Adrenal gland (tissue), 12 donors: Measurements from ENCODE around the gene APOL2. TPM values are rescaled to one million over a fixed set of nuclear protein-coding genes. Genes with fewer than 3 reads are reported as not detected.
A peak's percentile ranks its signal among the peaks of the same experiment; 100 is the strongest.
"Not testable (repeated sequence)": the region's sequence is repeated elsewhere in the genome, so short reads cannot be mapped to it uniquely, and the experiment has no call there.

Source experiments
- DNase-seq, 7 donors: peaks; one replicate each; pipeline ENCODE4 v3.0.0-alpha.2; 2019 to 2020
- H3K27ac ChIP-seq, 5 donors: fragments of 200-600 bp; sonication (generic) in 4 of 5; 1 replicate in 3 of 5; 2 replicates in 2 of 5; pipeline versions ENCODE4 v1.5.1 to v1.8.0; 2016 to 2020; ENCODE audit warnings: mild to moderate bottlenecking in 1 of 5
- H3K27me3 ChIP-seq: fragments of 200-600 bp; 2 replicates; pipeline ENCODE4 v1.8.0; 2021
- H3K36me3 ChIP-seq, 2 donors: fragments of 200-600 bp; replicated peaks in 1 of 2; 1 replicate in 1 of 2; 2 replicates in 1 of 2; pipeline versions ENCODE4 v1.5.1 to v1.8.0; 2018 to 2022
- H3K4me1 ChIP-seq, 2 donors: fragments of 200-600 bp; replicated peaks in 1 of 2; 1 replicate in 1 of 2; 2 replicates in 1 of 2; pipeline versions ENCODE4 v1.5.1 to v1.8.0; 2018 to 2021
- H3K4me3 ChIP-seq, 4 donors: fragments of 200-600 bp; sonication (generic) in 3 of 4; one replicate each; pipeline ENCODE4 v1.5.1; 2016 to 2018
- H3K9me3 ChIP-seq, 3 donors: fragments of 200-600 bp; sonication (generic) in 1 of 3; replicated peaks in 1 of 3; 1 replicate in 2 of 3; 2 replicates in 1 of 3; pipeline versions ENCODE4 v1.5.1 to v1.8.0; 2016 to 2021
- CTCF ChIP-seq, 6 experiments: fragments of 450-650 bp in 4 of 6; fragments of 200-600 bp in 2 of 6; sonication (generic) in 1 of 6; IDR thresholded peaks; 1 replicate in 5 of 6; 2 replicates in 1 of 6; pipeline versions ENCODE4 v1.5.1 to v1.8.0; 2016 to 2021; ENCODE audit warnings: antibody characterized with exemption in 6 of 6, mild to moderate bottlenecking in 2 of 6, moderate library complexity in 1 of 6
- POLR2A ChIP-seq, 2 donors: fragments of 450-650 bp; IDR thresholded peaks; one replicate each; pipeline ENCODE4 v1.6.1; 2017; ENCODE audit warnings: antibody characterized with exemption in 2 of 2, mild to moderate bottlenecking in 2 of 2, moderate library complexity in 1 of 2
- WGBS, 4 donors: extraction: QIAGEN DNeasy Blood & Tissue Kit in 2 of 4; methylation state at CpG; one replicate each; pipeline versions ENCODE4 v1.1.5 to v1.1.7; 2013 to 2017; 5-methylcytosine and 5-hydroxymethylcytosine counted together
- intact Hi-C, 2 donors: fragments of 100-400 bp; cut with DNase I; formaldehyde crosslinking; loops; one replicate each; pipeline versions ENCODE4 v1.14.1 to v1.15.0; 2022 to 2023
- polyA plus RNA-seq, 3 donors: library from polyadenylated mRNA; stranded (reverse); fragments of 200-250 nt in 2 of 3; fragments of 350-450 nt in 1 of 3; fragmentation: Illumina TruSeq in 1 of 3; extraction: RNeasy Lipid Tissue Mini Kit (QIAGEN cat#74804) in 1 of 3; gene quantifications; one replicate each; pipeline ENCODE4 v1.2.3, GENCODE V29; 2013 to 2014
- total RNA-seq, 9 donors: library from RNA; depleted of rRNA in 4 of 9; stranded (reverse); fragments of >200 nt in 4 of 9; fragments of 120-200 nt in 1 of 9; fragmentation: NEBNext Ultra II Directional in 1 of 9; extraction: Animal tissue kit (Norgen Biotek cat#: 25700) in 1 of 9; gene quantifications; one replicate each; pipeline versions ENCODE4 v1.1.0 to v1.2.4, GENCODE V29; 2013 to 2023
- donor health status: healthy with polysubstance abuse.
- donor health status: Bipolar disorder and iron deficiency.
- donor health status: DM: yes; HTN: yes; CAD: no.
- donor health status: DM: no; HTN: no; CAD: no.
- donor health status: DM: no; HTN: no; CAD: no.
- donor health status: DM: yes; HTN: yes; CAD: no.

Gene APOL2
- total and polyA plus RNA-seq, 12 donors, result 16.1 to 73.8 (median 40.0) TPM

GRCh38 chr22:36193171-36193570, 46.2 kb downstream of the APOL2 start:
- intact Hi-C loops, result loop anchor here (10.0 kb wide), 2 partner anchors 92 to 292 kb away; partner anchors contain the start of gene TXN2 (in 1 of the 2)
- Histone ChIP-seq H3K27ac (no peak overlapping the region), H3K4me3 (no peak overlapping the region), H3K27me3 (no peaks in the 10 kb centered on the region), H3K36me3 (no peaks in the 10 kb centered on the region), H3K9me3 (no peaks in the 10 kb centered on the region), H3K4me1 (peaks cover 7 to 32% of the 10 kb centered on the region in 2 donors)
- 61 to 81% (median 71%) methylated on average over 3 of the region's 3 CpGs for WGBS, 4 donors
- TF ChIP-seq POLR2A (IDR thresholded peaks at IDR 0.05) (no peak), CTCF (IDR thresholded peaks at IDR 0.05) (no peak)
- DNase-seq, result no peak

DNA sequence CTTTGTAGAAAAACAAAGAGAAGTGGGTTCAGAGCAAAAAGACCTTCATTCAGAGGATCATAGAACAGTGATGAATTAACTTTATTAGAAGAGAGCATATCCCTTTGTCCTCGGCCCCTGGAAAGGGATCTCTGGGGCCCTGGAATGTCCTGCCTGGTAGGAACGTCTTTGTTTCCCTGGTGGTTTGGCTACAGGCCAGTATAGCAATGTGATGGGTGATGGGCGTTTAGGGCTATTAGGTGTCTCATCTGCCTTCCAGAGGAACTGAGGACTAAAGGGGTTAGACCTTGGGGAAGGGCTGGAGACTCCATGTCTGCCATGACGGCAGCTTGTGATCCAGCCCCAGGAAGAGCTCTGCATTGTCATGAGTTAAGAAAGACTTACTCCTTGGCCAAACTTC, 46.8 kb downstream of the APOL2 start:
- WGBS, 4 donors, result 49 to 72% (median 55%) methylated on average over 4 of the region's 4 CpGs
- no peaks in the 10 kb centered on the region for H3K27me3 ChIP-seq

DNA sequence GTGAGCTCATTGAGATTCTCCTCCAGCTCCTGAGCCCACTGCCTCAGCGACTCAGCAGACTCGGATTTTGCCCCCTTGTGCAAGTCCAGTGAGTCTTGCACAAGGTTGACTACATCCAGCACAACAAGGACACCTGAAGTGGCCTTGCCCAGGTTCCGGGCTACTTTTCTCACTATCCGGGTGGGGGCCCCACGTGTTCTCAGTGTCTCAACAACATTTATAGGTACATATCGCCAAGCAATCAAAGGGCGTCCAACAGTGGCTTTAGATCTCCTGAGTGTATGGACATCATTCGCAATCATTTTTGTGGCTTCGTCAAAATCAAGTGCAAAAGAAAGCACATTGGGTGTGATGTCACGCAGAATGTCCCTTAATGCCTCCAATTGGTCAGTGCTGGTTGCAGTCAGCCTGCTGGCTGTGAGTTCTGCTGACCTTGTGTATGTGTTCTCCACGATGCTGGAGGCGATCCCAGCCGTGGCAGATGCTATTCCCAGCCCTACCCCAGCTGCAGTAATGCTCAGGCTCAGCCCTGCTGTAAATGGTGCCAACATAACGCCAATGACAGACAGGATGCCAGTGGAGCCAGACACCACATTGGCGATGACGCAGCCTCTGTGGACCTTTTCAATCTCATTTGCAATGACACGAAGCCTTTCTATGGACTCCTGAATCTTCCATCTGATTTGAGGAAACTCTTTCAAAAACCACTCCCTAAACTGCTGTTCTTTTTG, 48.1 kb downstream of the APOL2 start:
- WGBS, 4 donors, result 52 to 64% (median 56%) methylated on average over 11 to 17 of the region's 17 CpGs
- Histone ChIP-seq H3K9me3 (no peaks in the 10 kb centered on the region), H3K27me3 (no peaks in the 10 kb centered on the region), H3K4me1 (peaks cover 0 to 14% of the 10 kb centered on the region in 2 donors), H3K4me3 (no peak overlapping the region), H3K27ac (peak overlapping the region in 1 of 5 donors; percentile 25), H3K36me3 (no peaks in the 10 kb centered on the region)
- DNase-seq, result peak; percentile 74 to 92 (median 86)
- TF ChIP-seq POLR2A (IDR thresholded peaks at IDR 0.05), result no peak
- TF ChIP-seq CTCF (IDR thresholded peaks at IDR 0.05), result no peak
- intact Hi-C loops, result loop anchor here (10.0 kb wide), 2 partner anchors 94 to 294 kb away; partner anchors contain the start of gene TXN2 (in 1 of the 2)

More for the DNA sequence above, 46.8 kb downstream of the APOL2 start:
- TF ChIP-seq CTCF (IDR thresholded peaks at IDR 0.05), result no peak
- TF ChIP-seq POLR2A (IDR thresholded peaks at IDR 0.05), result no peak
- no peak overlapping the region for H3K27ac ChIP-seq
- H3K4me1 ChIP-seq, result peaks cover under 1 to 26% of the 10 kb centered on the region in 2 donors
- H3K36me3 ChIP-seq, result no peaks in the 10 kb centered on the region
- H3K9me3 ChIP-seq, result no peaks in the 10 kb centered on the region
- intact Hi-C loops, result loop anchor here (10.0 kb wide), 2 partner anchors 92 to 292 kb away; partner anchors contain the start of gene TXN2 (in 1 of the 2)
- H3K4me3 ChIP-seq, result no peak overlapping the region
- DNase-seq, result peak in 1 of 7 donors; percentile 44

DNA sequence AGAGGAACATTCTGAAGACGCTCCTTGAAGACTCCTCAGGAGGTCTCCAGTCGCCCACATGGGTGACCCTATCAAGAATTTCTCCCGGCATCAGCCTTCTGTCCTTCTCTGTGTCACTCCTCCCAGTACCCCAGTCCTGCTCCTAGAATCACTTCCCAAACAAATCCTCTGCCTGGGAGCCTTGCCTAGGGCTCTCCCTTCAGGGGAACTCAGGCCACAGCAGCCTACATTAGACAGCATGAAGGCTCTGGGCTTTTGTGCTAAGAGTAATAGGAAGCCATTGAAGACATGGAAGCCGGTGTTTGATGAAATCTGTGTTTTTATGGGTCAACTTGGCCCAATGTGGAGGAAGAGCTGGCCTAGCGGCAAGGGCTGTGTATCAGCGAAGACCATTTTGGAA, 51.5 kb downstream of the APOL2 start:
- H3K4me1 ChIP-seq, H3K27me3 ChIP-seq, intact Hi-C loops, DNase-seq, H3K9me3 ChIP-seq, H3K4me3 ChIP-seq, H3K27ac ChIP-seq, H3K36me3 ChIP-seq: not testable (repeated sequence)
- 92 to 98% (median 97%) methylated on average over 3 of the region's 6 CpGs for whole genome bisulfite sequencing, 4 donors
